Small intestine (tissue), 7 donors: ENCODE data around the gene ZNF134. TPM values are rescaled to one million over a fixed set of nuclear protein-coding genes. Genes with fewer than 3 reads are reported as not detected.
A peak's percentile ranks its signal among the peaks of the same experiment; 100 is the strongest.

Experiments used
- DNase-seq, 2 donors: peaks; one replicate each; pipeline versions ENCODE4 v3.0.0 to v3.0.0-alpha.2; 2013
- FAIRE-seq: peaks from 2 replicates; lab custom pipeline; 2012; peaks lifted over from hg19 to GRCh38; lab: Jason Lieb, UNC
- H3K27ac ChIP-seq, 3 donors: one replicate each; pipeline ENCODE4 v1.5.1; 2013; ENCODE audit warnings: low read length in 2 of 3, mild to moderate bottlenecking in 2 of 3, control low read depth in 1 of 3, inconsistent platforms in 1 of 3, low read depth in 1 of 3, moderate library complexity in 1 of 3
- H3K27me3 ChIP-seq, 3 donors: one replicate each; pipeline ENCODE4 v1.6.1; 2013; ENCODE audit warnings: low read length in 3 of 3, inconsistent platforms in 1 of 3; ENCODE audit not compliant: control insufficient read depth in 3 of 3, insufficient read depth in 3 of 3
- H3K36me3 ChIP-seq, 3 donors: one replicate each; pipeline ENCODE4 v1.6.1; 2013; ENCODE audit warnings: low read length in 3 of 3, inconsistent platforms in 1 of 3, low read depth in 1 of 3, mild to moderate bottlenecking in 1 of 3, moderate library complexity in 1 of 3; ENCODE audit not compliant: control insufficient read depth in 3 of 3, insufficient read depth in 2 of 3
- H3K4me1 ChIP-seq, 3 donors: one replicate each; pipeline ENCODE4 v1.6.1; 2013; ENCODE audit warnings: low read length in 2 of 3, inconsistent platforms in 1 of 3, low read depth in 1 of 3, mild to moderate bottlenecking in 1 of 3, moderate library complexity in 1 of 3; ENCODE audit not compliant: control insufficient read depth in 3 of 3, insufficient read depth in 2 of 3
- H3K4me3 ChIP-seq, 3 donors: one replicate each; pipeline ENCODE4 v1.5.1; 2013; ENCODE audit warnings: low read length in 3 of 3, control low read depth in 1 of 3, inconsistent platforms in 1 of 3, low read depth in 1 of 3, mild to moderate bottlenecking in 1 of 3, moderate library complexity in 1 of 3
- H3K9me3 ChIP-seq, 2 donors: one replicate each; pipeline ENCODE4 v1.6.1; 2013; ENCODE audit warnings: low read depth in 1 of 2, low read length in 1 of 2; ENCODE audit not compliant: control insufficient read depth in 2 of 2, insufficient read depth in 1 of 2
- WGBS, 3 donors: extraction: QIAGEN DNeasy Blood & Tissue Kit; methylation state at CpG; one replicate each; pipeline ENCODE4 v1.1.7; 2013; 5-methylcytosine and 5-hydroxymethylcytosine counted together
- polyA plus RNA-seq, 4 donors: library from polyadenylated mRNA; stranded (reverse) in 3 of 4; unstranded in 1 of 4; fragments of 200-250 nt in 3 of 4; fragments of 120-200 nt in 1 of 4; gene quantifications; one replicate each; pipeline versions ENCODE4 v1.2.1 to v1.2.3, GENCODE V29; 2013
- donor health status: healthy with polysubstance abuse.
- donor health status: control.
- donor health status: control.
- donor health status: Bipolar disorder and iron deficiency.
- donor health status: healthy.

Gene ZNF134
- polyA plus RNA-seq, 4 donors = 1.9 to 16.8 (median 4.3) TPM

GRCh38 chr19:57620673-57621348 is 6.8 kb downstream of the ZNF134 start:
- no peaks in the 10 kb centered on the region for H3K4me1 ChIP-seq
- H3K4me3 ChIP-seq = no peak overlapping the region
- no peak overlapping the region for H3K27ac ChIP-seq
- 97 to 98% (median 98%) methylated on average over 10 of the region's 10 CpGs for WGBS, 3 donors
- FAIRE-seq (no peak), DNase-seq (no peak)
- H3K9me3 ChIP-seq = peaks cover 15 to 87% of the 10 kb centered on the region in 2 donors
- H3K36me3 ChIP-seq = peaks cover 33 to 60% (median 49%) of the 10 kb centered on the region in 3 donors
- no peaks in the 10 kb centered on the region for H3K27me3 ChIP-seq

GRCh38 chr19:57623091-57623490 is 9.0 kb downstream of the ZNF134 start:
- H3K4me1 ChIP-seq = no peaks in the 10 kb centered on the region
- DNase-seq (no peak), FAIRE-seq (no peak)
- peaks cover 14 to 76% of the 10 kb centered on the region in 2 donors for H3K9me3 ChIP-seq
- H3K4me3 ChIP-seq = no peak overlapping the region
- peaks cover 31 to 43% (median 42%) of the 10 kb centered on the region in 3 donors for H3K36me3 ChIP-seq
- H3K27me3 ChIP-seq = no peaks in the 10 kb centered on the region
- no peak overlapping the region for H3K27ac ChIP-seq

- no peak for FAIRE-seq
- Histone ChIP-seq H3K27ac (peak within 1 kb of the TSS in 2 of 3 donors; percentile 69 to 87), H3K27me3 (no peaks in the 10 kb centered on the region), H3K4me1 (peaks cover 0 to 5% (median 5%) of the 10 kb centered on the region in 3 donors), H3K9me3 (peaks cover 0 to 14% of the 10 kb centered on the region in 2 donors), H3K36me3 (peaks cover 0 to 12% (median 2%) of the 10 kb centered on the region in 3 donors), H3K4me3 (peak within 1 kb of the TSS; percentile 76 to 93 (median 91))
- peak; percentile 96 to 98 for DNase-seq
- 1 to 2% (median 1%) methylated on average over 56 to 59 of the region's 59 CpGs for WGBS, 3 donors
Observed at GRCh38 chr19:57632987-57633831, 19.2 kb downstream of the ZNF134 start, which contains the start of gene ZNF211. Gene ZNF211 (plus strand): TSS chr19:57633168. CDS start chr19:57633347, 179 bp downstream.

- peaks cover 0 to 12% (median 2%) of the 10 kb centered on the region in 3 donors for H3K36me3 ChIP-seq
- FAIRE-seq = no peak
- H3K4me1 ChIP-seq = peaks cover 0 to 5% (median 5%) of the 10 kb centered on the region in 3 donors
- no peaks in the 10 kb centered on the region for H3K27me3 ChIP-seq
- H3K27ac ChIP-seq = no peak overlapping the region
- DNase-seq = no peak
- H3K9me3 ChIP-seq = peaks cover 0 to 14% of the 10 kb centered on the region in 2 donors
- 53 to 81% (median 74%) methylated on average over 6 of the region's 6 CpGs for WGBS, 3 donors
- H3K4me3 ChIP-seq = peak overlapping the region; percentile 76 to 93 (median 91)
Observed at GRCh38 chr19:57633832-57634131, 19.7 kb downstream of the ZNF134 start.

- no peak for DNase-seq
- Histone ChIP-seq H3K4me1 (peaks cover 0 to 5% (median 5%) of the 10 kb centered on the region in 3 donors), H3K9me3 (peaks cover 2 to 38% of the 10 kb centered on the region in 2 donors), H3K27me3 (no peaks in the 10 kb centered on the region), H3K36me3 (peaks cover 19 to 29% (median 28%) of the 10 kb centered on the region in 3 donors), H3K4me3 (no peak overlapping the region), H3K27ac (no peak overlapping the region)
- FAIRE-seq = no peak
- 96 to 98% (median 97%) methylated on average over 4 of the region's 4 CpGs for WGBS, 3 donors
Observed at GRCh38 chr19:57637379-57637778, 23.3 kb downstream of the ZNF134 start.

- H3K27ac ChIP-seq = no peak overlapping the region
- peaks cover 19 to 29% (median 28%) of the 10 kb centered on the region in 3 donors for H3K36me3 ChIP-seq
- no peak overlapping the region for H3K4me3 ChIP-seq
- H3K9me3 ChIP-seq = peaks cover 2 to 52% of the 10 kb centered on the region in 2 donors
- DNase-seq (no peak), FAIRE-seq (no peak)
- no peaks in the 10 kb centered on the region for H3K4me1 ChIP-seq
- 96 to 97% (median 97%) methylated on average over 4 of the region's 4 CpGs for WGBS, 3 donors
- no peaks in the 10 kb centered on the region for H3K27me3 ChIP-seq
Observed at GRCh38 chr19:57641715-57642234, 27.7 kb downstream of the ZNF134 start.

GRCh38 chr19:57642396-57643046 is 28.5 kb downstream of the ZNF134 start:
- no peak for FAIRE-seq
- Histone ChIP-seq H3K27ac (no peak overlapping the region), H3K4me3 (no peak overlapping the region), H3K9me3 (peaks cover 2 to 51% of the 10 kb centered on the region in 2 donors), H3K36me3 (peaks cover 19 to 28% (median 26%) of the 10 kb centered on the region in 3 donors), H3K4me1 (no peaks in the 10 kb centered on the region), H3K27me3 (no peaks in the 10 kb centered on the region)
- 91 to 95% (median 94%) methylated on average over 4 of the region's 4 CpGs for WGBS, 3 donors
- DNase-seq = no peak

- DNase-seq = no peak
- Histone ChIP-seq H3K36me3 (peaks cover 19 to 28% (median 22%) of the 10 kb centered on the region in 3 donors), H3K4me1 (no peaks in the 10 kb centered on the region), H3K9me3 (peaks cover 2 to 47% of the 10 kb centered on the region in 2 donors), H3K27me3 (no peaks in the 10 kb centered on the region), H3K4me3 (no peak overlapping the region), H3K27ac (no peak overlapping the region)
- no peak for FAIRE-seq
Observed at GRCh38 chr19:57643734-57644133, 29.7 kb downstream of the ZNF134 start.
